Activated naive CD8-positive, alpha-beta T cell (primary cell): ENCODE data around the gene PPM1H.

Source experiments
- H3K27ac Mint-ChIP-seq: one replicate; pipeline ENCODE4 v1.8.0; 2021; ENCODE audit warnings: mixed read lengths
- H3K27me3 Mint-ChIP-seq: one replicate; pipeline ENCODE4 v1.8.0; 2021; ENCODE audit warnings: mixed read lengths
- H3K36me3 Mint-ChIP-seq: one replicate; pipeline ENCODE4 v1.8.0; 2021; ENCODE audit warnings: mixed read lengths
- H3K4me1 Mint-ChIP-seq: one replicate; pipeline ENCODE4 v1.8.0; 2021; ENCODE audit warnings: low read depth, mixed read lengths
- H3K4me3 Mint-ChIP-seq: one replicate; pipeline ENCODE4 v1.8.0; 2021; ENCODE audit warnings: mild to moderate bottlenecking, mixed read lengths
- H3K9me3 Mint-ChIP-seq: one replicate; pipeline ENCODE4 v1.8.0; 2021; ENCODE audit warnings: low read depth, mixed read lengths

The PPM1H gene

DNA sequence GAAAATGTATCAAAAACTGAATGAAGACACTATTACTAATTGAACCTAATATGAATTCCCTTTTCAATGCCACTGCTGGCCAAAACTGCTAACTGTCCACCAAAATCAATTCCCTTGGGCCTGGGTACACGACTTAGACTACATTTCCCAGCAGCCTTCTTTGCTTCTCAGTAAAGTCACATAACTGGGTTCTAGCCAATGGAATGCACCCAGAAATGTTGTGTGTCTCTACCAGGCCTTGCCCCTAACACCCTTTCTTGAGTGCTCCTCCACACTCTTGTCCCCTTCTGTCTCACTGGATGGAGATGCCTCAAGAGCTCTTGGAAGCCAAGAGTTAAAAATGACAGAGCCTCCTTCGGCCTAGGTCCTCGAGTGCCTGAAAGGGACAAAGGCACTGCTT lies 156.8 kb downstream of the PPM1H start:
- no peaks in the 10 kb centered on the region for H3K4me1 Mint-ChIP-seq
- H3K36me3 Mint-ChIP-seq: no peaks in the 10 kb centered on the region
- no peaks in the 10 kb centered on the region for H3K27me3 Mint-ChIP-seq
- H3K9me3 Mint-ChIP-seq: no peaks in the 10 kb centered on the region
- H3K27ac Mint-ChIP-seq: no peak overlapping the region
- no peak overlapping the region for H3K4me3 Mint-ChIP-seq

DNA sequence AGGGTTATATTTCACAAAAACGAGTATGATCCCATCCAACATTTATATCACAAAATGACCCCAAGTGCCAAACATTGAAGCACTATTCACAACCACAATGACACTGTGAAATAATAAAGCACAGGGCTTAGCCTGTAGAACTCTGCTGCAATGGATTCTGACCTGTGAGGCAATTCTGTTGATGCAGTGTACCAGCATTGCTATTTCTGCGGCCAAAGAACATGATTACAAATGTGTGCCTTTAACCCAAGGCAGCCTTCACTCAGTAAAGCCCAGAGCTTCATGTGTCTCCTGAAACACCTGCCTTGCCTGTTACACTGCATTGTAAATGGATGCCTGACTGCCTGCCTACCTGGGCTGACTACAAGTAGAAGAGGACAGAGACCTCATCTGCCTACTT lies 158.0 kb downstream of the PPM1H start:
- no peaks in the 10 kb centered on the region for H3K9me3 Mint-ChIP-seq
- H3K27me3 Mint-ChIP-seq: no peaks in the 10 kb centered on the region
- H3K36me3 Mint-ChIP-seq: no peaks in the 10 kb centered on the region
- H3K4me1 Mint-ChIP-seq: no peaks in the 10 kb centered on the region
- H3K27ac Mint-ChIP-seq: no peak overlapping the region
- H3K4me3 Mint-ChIP-seq: no peak overlapping the region

DNA sequence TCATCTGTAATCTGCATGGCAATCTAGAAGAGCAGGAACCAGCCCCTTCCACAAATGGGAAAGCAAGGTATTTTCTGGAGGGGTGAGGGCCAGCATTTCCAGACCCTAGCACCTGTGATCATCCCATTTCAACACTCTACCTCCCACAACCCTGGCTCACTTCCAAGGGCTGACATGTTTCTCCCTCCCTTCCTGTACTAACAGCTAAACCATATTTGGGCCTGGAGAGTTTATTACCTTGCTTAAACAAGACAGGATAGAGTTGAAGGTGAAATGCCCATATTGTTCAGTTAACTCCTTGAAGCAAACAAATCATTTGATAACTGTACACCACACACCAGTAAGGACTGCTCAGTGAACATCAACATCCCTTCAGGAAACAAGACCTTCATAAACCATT lies 158.4 kb downstream of the PPM1H start:
- no peaks in the 10 kb centered on the region for H3K9me3 Mint-ChIP-seq
- H3K4me3 Mint-ChIP-seq: no peak overlapping the region
- no peaks in the 10 kb centered on the region for H3K4me1 Mint-ChIP-seq
- no peak overlapping the region for H3K27ac Mint-ChIP-seq
- H3K36me3 Mint-ChIP-seq: no peaks in the 10 kb centered on the region
- no peaks in the 10 kb centered on the region for H3K27me3 Mint-ChIP-seq

DNA sequence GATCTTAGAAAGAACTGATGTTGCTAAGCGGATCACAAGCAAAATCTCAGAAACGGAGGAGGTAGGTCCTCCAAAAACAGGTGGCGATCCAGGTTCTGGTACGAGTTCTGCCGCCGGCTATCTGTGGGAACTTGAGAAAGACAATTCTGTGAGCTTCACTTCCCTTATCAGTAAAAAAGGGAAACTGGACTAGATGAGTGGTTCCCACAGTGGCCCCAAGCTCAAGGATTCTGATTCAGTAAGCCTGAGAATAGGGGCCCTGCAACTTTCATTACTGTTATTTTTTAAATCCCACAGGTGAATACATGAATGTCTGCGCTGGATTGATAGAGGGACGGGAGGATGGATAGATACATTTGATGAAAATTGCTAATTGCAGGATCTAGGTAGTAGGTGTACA lies 160.2 kb downstream of the PPM1H start:
- H3K4me3 Mint-ChIP-seq: no peak overlapping the region
- H3K27ac Mint-ChIP-seq: no peak overlapping the region
- H3K4me1 Mint-ChIP-seq: no peaks in the 10 kb centered on the region
- no peaks in the 10 kb centered on the region for H3K9me3 Mint-ChIP-seq
- H3K36me3 Mint-ChIP-seq: no peaks in the 10 kb centered on the region
- no peaks in the 10 kb centered on the region for H3K27me3 Mint-ChIP-seq

GRCh38 chr12:62772416-62772955 lies 162.5 kb downstream of the PPM1H start:
- H3K36me3 Mint-ChIP-seq: no peaks in the 10 kb centered on the region
- no peak overlapping the region for H3K27ac Mint-ChIP-seq
- no peak overlapping the region for H3K4me3 Mint-ChIP-seq
- no peaks in the 10 kb centered on the region for H3K4me1 Mint-ChIP-seq
- no peaks in the 10 kb centered on the region for H3K27me3 Mint-ChIP-seq
- H3K9me3 Mint-ChIP-seq: no peaks in the 10 kb centered on the region

GRCh38 chr12:62771828-62772227 lies 163.1 kb downstream of the PPM1H start:
- H3K4me1 Mint-ChIP-seq: no peaks in the 10 kb centered on the region
- H3K36me3 Mint-ChIP-seq: no peaks in the 10 kb centered on the region
- H3K9me3 Mint-ChIP-seq: no peaks in the 10 kb centered on the region
- no peaks in the 10 kb centered on the region for H3K27me3 Mint-ChIP-seq
- H3K27ac Mint-ChIP-seq: no peak overlapping the region
- H3K4me3 Mint-ChIP-seq: no peak overlapping the region

- no peaks in the 10 kb centered on the region for H3K27me3 Mint-ChIP-seq
- H3K36me3 Mint-ChIP-seq: no peaks in the 10 kb centered on the region
- no peaks in the 10 kb centered on the region for H3K4me1 Mint-ChIP-seq
- no peak overlapping the region for H3K4me3 Mint-ChIP-seq
- no peak overlapping the region for H3K27ac Mint-ChIP-seq
- no peaks in the 10 kb centered on the region for H3K9me3 Mint-ChIP-seq
These were observed 164.6 kb downstream of the PPM1H start for GRCh38 chr12:62770381-62770780.

GRCh38 chr12:62769076-62769619 lies 165.8 kb downstream of the PPM1H start:
- Mint-ChIP-seq H3K27ac (no peak overlapping the region), H3K36me3 (no peaks in the 10 kb centered on the region), H3K27me3 (no peaks in the 10 kb centered on the region), H3K4me3 (no peak overlapping the region), H3K4me1 (no peaks in the 10 kb centered on the region), H3K9me3 (no peaks in the 10 kb centered on the region)

DNA sequence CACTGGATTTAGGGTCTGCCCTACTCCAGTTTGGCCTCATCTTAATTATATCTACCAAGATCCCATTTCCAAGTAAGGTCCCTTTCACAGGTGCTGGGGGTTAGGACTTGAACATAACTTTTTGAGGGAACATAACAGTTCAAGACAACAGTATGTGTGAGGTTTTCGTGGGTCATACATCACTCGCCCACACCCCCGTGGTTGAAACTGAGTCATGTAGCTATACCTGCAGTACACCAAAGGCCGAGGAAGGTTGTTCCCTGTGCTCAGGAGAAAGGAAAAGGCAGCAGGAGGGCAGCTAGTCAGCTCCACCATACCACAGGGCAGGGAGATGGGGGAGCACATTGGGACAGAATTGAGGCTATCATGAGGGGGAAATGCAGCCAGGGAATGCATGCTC lies 167.0 kb downstream of the PPM1H start:
- no peaks in the 10 kb centered on the region for H3K36me3 Mint-ChIP-seq
- H3K9me3 Mint-ChIP-seq: no peaks in the 10 kb centered on the region
- no peaks in the 10 kb centered on the region for H3K4me1 Mint-ChIP-seq
- no peaks in the 10 kb centered on the region for H3K27me3 Mint-ChIP-seq
- H3K4me3 Mint-ChIP-seq: no peak overlapping the region
- H3K27ac Mint-ChIP-seq: no peak overlapping the region

GRCh38 chr12:62767496-62767895 lies 167.5 kb downstream of the PPM1H start:
- Mint-ChIP-seq H3K27ac (no peak overlapping the region), H3K4me3 (no peak overlapping the region), H3K4me1 (no peaks in the 10 kb centered on the region), H3K27me3 (no peaks in the 10 kb centered on the region), H3K36me3 (no peaks in the 10 kb centered on the region), H3K9me3 (no peaks in the 10 kb centered on the region)

DNA sequence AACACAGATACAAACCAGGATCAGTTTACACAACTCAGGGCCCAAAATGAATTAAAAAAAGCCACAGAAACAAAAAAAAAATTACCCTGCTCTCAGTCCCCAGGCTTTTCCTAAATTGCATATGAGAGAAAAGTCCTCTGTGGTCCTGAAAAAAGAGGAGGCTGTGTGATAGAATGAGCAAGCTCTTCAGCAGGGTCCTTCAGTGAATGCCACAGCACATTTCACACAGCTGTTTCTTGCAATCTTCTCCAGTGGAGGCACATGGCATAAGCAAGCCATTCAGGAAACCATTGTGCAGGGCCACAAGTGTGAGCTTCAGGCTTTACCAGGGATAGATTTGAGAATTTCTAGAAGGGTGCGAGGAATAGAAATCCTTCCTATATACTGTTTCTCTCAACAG lies 168.5 kb downstream of the PPM1H start:
- Mint-ChIP-seq H3K4me3 (no peak overlapping the region), H3K36me3 (no peaks in the 10 kb centered on the region), H3K27ac (no peak overlapping the region), H3K27me3 (no peaks in the 10 kb centered on the region), H3K9me3 (no peaks in the 10 kb centered on the region), H3K4me1 (no peaks in the 10 kb centered on the region)

DNA sequence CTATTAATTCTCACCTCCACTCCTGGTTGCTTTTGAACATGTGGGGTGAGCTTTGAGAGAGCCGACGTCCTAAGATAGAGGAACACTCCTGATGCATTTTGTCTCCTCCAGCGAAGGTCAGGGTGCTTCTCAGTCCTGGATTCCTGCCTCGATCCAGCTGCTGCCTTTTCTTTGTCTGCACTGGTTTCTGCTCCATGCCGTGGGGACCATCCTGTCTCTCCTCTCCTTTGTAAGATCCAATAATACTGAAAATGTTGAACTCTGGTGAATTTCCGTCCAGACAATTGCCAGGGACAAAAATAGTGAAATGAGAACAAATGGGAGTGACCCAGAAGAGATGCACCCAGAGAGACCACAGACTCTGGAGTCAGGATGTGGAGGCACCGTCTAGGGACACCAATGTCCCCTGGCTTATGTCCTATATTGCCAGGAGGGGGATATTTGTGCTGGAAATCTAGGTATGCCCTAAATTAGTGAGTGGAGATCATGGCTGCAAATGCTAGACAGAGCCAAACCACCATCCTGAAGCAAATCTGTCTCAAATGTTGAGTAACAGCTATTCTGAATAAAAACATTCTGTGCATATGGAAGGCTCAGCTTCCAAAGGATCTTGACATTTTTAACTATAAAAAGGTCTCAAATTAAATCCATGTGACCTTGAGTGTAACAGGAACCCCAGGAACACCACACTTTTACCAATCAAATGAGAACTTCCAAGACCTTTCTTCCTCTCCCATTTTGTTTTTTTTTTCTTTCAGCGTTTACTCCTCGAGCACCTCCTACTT lies 170.9 kb downstream of the PPM1H start:
- Mint-ChIP-seq H3K27ac (no peak overlapping the region), H3K27me3 (no peaks in the 10 kb centered on the region), H3K4me3 (no peak overlapping the region), H3K9me3 (no peaks in the 10 kb centered on the region), H3K4me1 (no peaks in the 10 kb centered on the region), H3K36me3 (no peaks in the 10 kb centered on the region)

GRCh38 chr12:62763312-62763711 lies 171.6 kb downstream of the PPM1H start:
- Mint-ChIP-seq H3K9me3 (no peaks in the 10 kb centered on the region), H3K27ac (no peak overlapping the region), H3K27me3 (no peaks in the 10 kb centered on the region), H3K4me1 (no peaks in the 10 kb centered on the region), H3K36me3 (no peaks in the 10 kb centered on the region), H3K4me3 (no peak overlapping the region)

DNA sequence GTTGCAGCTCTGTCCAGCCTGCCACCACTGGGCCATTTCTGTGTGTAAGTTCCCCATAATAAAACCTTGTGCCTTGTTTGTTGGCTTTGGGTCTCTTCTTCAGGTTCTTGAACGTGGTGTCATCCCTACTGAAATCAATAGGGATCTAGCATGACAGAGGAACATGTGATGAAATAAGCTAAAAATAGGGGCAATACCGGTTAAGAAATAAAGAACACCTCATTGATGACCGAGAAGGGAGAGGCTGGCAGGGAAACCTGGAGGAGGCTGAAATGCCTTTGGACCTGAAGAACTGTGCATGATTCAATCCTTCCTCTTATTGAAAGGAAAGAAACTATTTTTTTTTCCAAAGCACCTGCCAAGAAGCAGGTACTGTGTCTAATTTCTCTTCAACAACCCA lies 172.3 kb downstream of the PPM1H start:
- Mint-ChIP-seq H3K27me3 (no peaks in the 10 kb centered on the region), H3K9me3 (no peaks in the 10 kb centered on the region), H3K4me1 (no peaks in the 10 kb centered on the region), H3K27ac (no peak overlapping the region), H3K36me3 (no peaks in the 10 kb centered on the region), H3K4me3 (no peak overlapping the region)

GRCh38 chr12:62761658-62762057 lies 173.3 kb downstream of the PPM1H start:
- no peaks in the 10 kb centered on the region for H3K36me3 Mint-ChIP-seq
- H3K4me3 Mint-ChIP-seq: no peak overlapping the region
- H3K9me3 Mint-ChIP-seq: no peaks in the 10 kb centered on the region
- no peaks in the 10 kb centered on the region for H3K27me3 Mint-ChIP-seq
- H3K27ac Mint-ChIP-seq: no peak overlapping the region
- no peaks in the 10 kb centered on the region for H3K4me1 Mint-ChIP-seq

DNA sequence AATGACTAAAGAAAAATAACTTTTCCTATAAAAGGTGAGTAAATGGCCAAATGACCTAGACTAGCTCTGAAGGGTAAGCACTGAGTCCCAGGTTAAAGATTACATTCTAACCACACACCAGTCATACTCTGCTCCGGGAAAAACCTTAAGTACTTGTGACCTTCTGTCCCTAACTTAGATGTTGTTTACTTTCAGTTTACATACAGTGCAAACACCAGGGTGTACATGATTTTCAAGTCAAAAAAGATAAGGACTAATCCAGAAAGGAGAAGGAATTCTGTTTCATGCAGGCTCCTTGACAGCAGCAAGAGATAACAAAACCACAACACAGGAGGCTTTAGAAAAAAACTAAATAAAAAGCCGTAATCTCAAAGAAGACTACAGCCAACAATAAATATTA lies 174.2 kb downstream of the PPM1H start:
- Mint-ChIP-seq H3K4me1 (no peaks in the 10 kb centered on the region), H3K9me3 (no peaks in the 10 kb centered on the region), H3K27ac (no peak overlapping the region), H3K4me3 (no peak overlapping the region), H3K36me3 (no peaks in the 10 kb centered on the region), H3K27me3 (no peaks in the 10 kb centered on the region)
